HG03097 (cell line): ENCODE measurements around the gene CSH1.
"Not testable (repeated sequence)": the region's sequence is repeated elsewhere in the genome, so short reads cannot be mapped to it uniquely, and the experiment has no call there.

Experiments
- ATAC-seq: cut with Tn5 transposase; IDR thresholded peaks from one replicate; pipeline ENCODE4 v1.9.1; 2021; ENCODE audit not compliant: unreplicated experiment, low FRiP score

CSH1 gene

GRCh38 chr17:63907161-63907778 is 10.9 kb upstream of the CSH1 start:
- ATAC-seq = not testable (repeated sequence)

- ATAC-seq = not testable (repeated sequence)
These were observed 8.4 kb upstream of the CSH1 start for GRCh38 chr17:63904796-63905195.

GRCh38 chr17:63903787-63904201 is 7.4 kb upstream of the CSH1 start:
- ATAC-seq = not testable (repeated sequence)

- not testable (repeated sequence) for ATAC-seq
These were observed 5.6 kb upstream of the CSH1 start for GRCh38 chr17:63901971-63902370.

- not testable (repeated sequence) for ATAC-seq
These were observed 2.8 kb upstream of the CSH1 start for GRCh38 chr17:63898899-63899798.

GRCh38 chr17:63894821-63895220 is 1.6 kb downstream of the CSH1 start:
- not testable (repeated sequence) for ATAC-seq

- not testable (repeated sequence) for ATAC-seq
These were observed 2.4 kb downstream of the CSH1 start for GRCh38 chr17:63894021-63894420.

- ATAC-seq = not testable (repeated sequence)
These were observed 3.9 kb downstream of the CSH1 start for GRCh38 chr17:63892316-63893037.

- ATAC-seq = not testable (repeated sequence)
These were observed 7.1 kb downstream of the CSH1 start for GRCh38 chr17:63889026-63889848.

- not testable (repeated sequence) for ATAC-seq
These were observed 11.3 kb downstream of the CSH1 start for GRCh38 chr17:63885119-63885518.

GRCh38 chr17:63882626-63883126 is 13.7 kb downstream of the CSH1 start:
- ATAC-seq = not testable (repeated sequence)

- no peak for ATAC-seq
These were observed 14.3 kb downstream of the CSH1 start, which contains the start of gene GH2 for GRCh38 chr17:63881935-63882601. Gene GH2 (minus strand): TSS chr17:63881944. CDS start chr17:63881801, 143 bp downstream.

- not testable (repeated sequence) for ATAC-seq
These were observed 15.0 kb downstream of the CSH1 start for GRCh38 chr17:63881337-63881736.

- ATAC-seq = no peak
These were observed 15.7 kb downstream of the CSH1 start for GRCh38 chr17:63880706-63881105.

GRCh38 chr17:63878413-63878812 is 18.0 kb downstream of the CSH1 start:
- not testable (repeated sequence) for ATAC-seq

- ATAC-seq = not testable (repeated sequence)
These were observed 21.7 kb downstream of the CSH1 start for GRCh38 chr17:63874693-63875092.

GRCh38 chr17:63874061-63874626 is 22.2 kb downstream of the CSH1 start:
- not testable (repeated sequence) for ATAC-seq

- not testable (repeated sequence) for ATAC-seq
These were observed 22.8 kb downstream of the CSH1 start, which contains the start of gene CSH2 for GRCh38 chr17:63873577-63873976. Gene CSH2 (minus strand): TSS chr17:63873677. CDS start chr17:63873614, 63 bp downstream.
